Vagina (tissue), 2 donors: ENCODE measurements around the gene GDPD4. TPM values are rescaled to one million over a fixed set of nuclear protein-coding genes. Genes with fewer than 3 reads are reported as not detected.

Experiments used
- DNase-seq, 2 donors: peaks; one replicate each; pipeline ENCODE4 v3.0.0-alpha.2; 2017; ENCODE audit errors: extremely low spot score in 2 of 2
- H3K27ac ChIP-seq: fragments of 200-600 bp; sonication (generic); one replicate; pipeline ENCODE4 v1.5.1; 2019
- H3K27me3 ChIP-seq: fragments of 200-600 bp; sonication (generic); one replicate; pipeline ENCODE4 v1.5.1; 2019
- H3K36me3 ChIP-seq, 2 donors: fragments of 200-600 bp; sonication (generic); one replicate each; pipeline ENCODE4 v1.5.1; 2017 to 2019
- H3K4me1 ChIP-seq: fragments of 200-600 bp; sonication (generic); one replicate; pipeline ENCODE4 v1.5.1; 2019
- H3K4me3 ChIP-seq, 2 donors: fragments of 200-600 bp; sonication (generic); 1 replicate in 1 of 2; 2 replicates in 1 of 2; pipeline ENCODE4 v1.5.1; 2016 to 2019
- H3K9me3 ChIP-seq: fragments of 200-600 bp; sonication (generic); one replicate; pipeline ENCODE4 v1.5.1; 2019
- CTCF ChIP-seq, 3 experiments: fragments of 450-650 bp in 2 of 3; fragments of 200-600 bp in 1 of 3; sonication (generic) in 1 of 3; IDR thresholded peaks; one replicate each; pipeline ENCODE4 v1.5.1; 2017 to 2019; ENCODE audit warnings: antibody characterized with exemption in 3 of 3, mild to moderate bottlenecking in 2 of 3, moderate library complexity in 2 of 3
- POLR2A ChIP-seq, 2 donors: fragments of 450-650 bp; IDR thresholded peaks; one replicate each; pipeline ENCODE4 v1.6.1; 2017; ENCODE audit warnings: antibody characterized with exemption in 2 of 2, mild to moderate bottlenecking in 2 of 2, moderate library complexity in 2 of 2
- POLR2AphosphoS5 ChIP-seq, 2 donors: sonication (generic); formaldehyde crosslinking; IDR thresholded peaks; one replicate each; pipeline ENCODE4 v1.9.0; 2017; ENCODE audit warnings: antibody characterized with exemption in 2 of 2, mild to moderate bottlenecking in 2 of 2, low read depth in 1 of 2; ENCODE audit not compliant: insufficient read depth in 1 of 2
- intact Hi-C: fragments of 100-400 bp; cut with DNase I; formaldehyde crosslinking; loops from one replicate; pipeline ENCODE4 v1.15.1; 2023
- total RNA-seq: library from RNA; depleted of rRNA; stranded (reverse); fragments of >200 nt; gene quantifications from one replicate; pipeline ENCODE4 v1.2.3, GENCODE V29; 2016

The GDPD4 gene
- total RNA-seq, 1 donor from 2014 or later: not detected

DNA sequence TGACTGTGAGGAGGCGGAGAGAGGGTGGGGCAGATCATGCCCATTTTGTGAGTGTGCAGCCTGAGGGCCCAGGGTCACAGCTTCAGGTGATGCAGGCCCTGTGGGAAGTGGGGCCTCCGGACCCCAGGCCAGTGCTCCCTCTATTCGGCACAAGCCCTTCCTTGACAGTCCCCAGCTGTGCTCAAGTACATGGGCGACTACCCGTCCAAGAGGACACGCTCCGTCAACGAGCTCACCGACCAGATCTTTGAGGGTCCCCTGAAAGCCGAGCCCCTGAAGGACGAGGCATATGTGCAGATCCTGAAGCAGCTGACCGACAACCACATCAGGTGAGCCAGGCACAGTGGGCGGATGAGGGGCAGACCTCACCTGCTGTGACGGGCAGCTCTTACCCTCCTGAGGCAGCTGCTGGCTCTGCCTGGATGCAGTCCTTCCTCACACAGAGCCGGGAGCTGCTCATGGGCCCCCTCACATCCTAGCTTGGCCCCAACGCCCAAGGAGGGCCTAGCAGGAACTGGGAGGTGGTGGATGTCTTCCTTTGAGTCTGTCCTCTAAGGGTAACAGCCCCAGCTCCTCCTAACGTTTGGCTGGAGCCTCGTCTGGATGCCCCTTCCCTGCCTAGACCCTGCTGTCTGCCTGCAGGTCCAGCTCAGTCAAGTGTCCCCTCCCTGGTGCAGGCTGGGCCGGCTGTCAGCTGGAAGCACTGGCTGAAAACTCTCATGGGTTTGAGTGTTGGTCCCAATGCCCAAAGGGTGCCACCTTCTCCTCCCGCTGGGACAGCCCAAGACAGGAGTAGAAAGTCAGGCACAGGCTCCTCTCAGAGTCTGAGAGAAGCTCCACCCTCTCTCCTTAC lies 97.4 kb downstream of the GDPD4 start:
- no peaks in the 10 kb centered on the region for H3K27me3 ChIP-seq
- no peaks in the 10 kb centered on the region for H3K9me3 ChIP-seq
- H3K4me3 ChIP-seq: no peak overlapping the region
- no peak overlapping the region for H3K27ac ChIP-seq
- H3K36me3 ChIP-seq: no peaks in the 10 kb centered on the region
- no peak for DNase-seq
- H3K4me1 ChIP-seq: no peaks in the 10 kb centered on the region
- TF ChIP-seq CTCF (IDR thresholded peaks at IDR 0.05) (no peak), POLR2AphosphoS5 (IDR thresholded peaks at IDR 0.05; ENCODE audit: insufficient read depth in 1 of 2, low read depth in 1 of 2) (no peak), POLR2A (IDR thresholded peaks at IDR 0.05) (no peak)
- intact Hi-C loops: no loop called here

GRCh38 chr11:77202941-77203900 lies 98.3 kb downstream of the GDPD4 start:
- Histone ChIP-seq H3K27me3 (no peaks in the 10 kb centered on the region), H3K36me3 (no peaks in the 10 kb centered on the region), H3K4me1 (no peaks in the 10 kb centered on the region), H3K4me3 (no peak overlapping the region), H3K27ac (no peak overlapping the region), H3K9me3 (no peaks in the 10 kb centered on the region)
- no peak for DNase-seq
- no peak for TF ChIP-seq POLR2AphosphoS5 (IDR thresholded peaks at IDR 0.05; ENCODE audit: insufficient read depth in 1 of 2, low read depth in 1 of 2)
- no peak for TF ChIP-seq POLR2A (IDR thresholded peaks at IDR 0.05)
- TF ChIP-seq CTCF (IDR thresholded peaks at IDR 0.05): no peak
- intact Hi-C loops: no loop called here

DNA sequence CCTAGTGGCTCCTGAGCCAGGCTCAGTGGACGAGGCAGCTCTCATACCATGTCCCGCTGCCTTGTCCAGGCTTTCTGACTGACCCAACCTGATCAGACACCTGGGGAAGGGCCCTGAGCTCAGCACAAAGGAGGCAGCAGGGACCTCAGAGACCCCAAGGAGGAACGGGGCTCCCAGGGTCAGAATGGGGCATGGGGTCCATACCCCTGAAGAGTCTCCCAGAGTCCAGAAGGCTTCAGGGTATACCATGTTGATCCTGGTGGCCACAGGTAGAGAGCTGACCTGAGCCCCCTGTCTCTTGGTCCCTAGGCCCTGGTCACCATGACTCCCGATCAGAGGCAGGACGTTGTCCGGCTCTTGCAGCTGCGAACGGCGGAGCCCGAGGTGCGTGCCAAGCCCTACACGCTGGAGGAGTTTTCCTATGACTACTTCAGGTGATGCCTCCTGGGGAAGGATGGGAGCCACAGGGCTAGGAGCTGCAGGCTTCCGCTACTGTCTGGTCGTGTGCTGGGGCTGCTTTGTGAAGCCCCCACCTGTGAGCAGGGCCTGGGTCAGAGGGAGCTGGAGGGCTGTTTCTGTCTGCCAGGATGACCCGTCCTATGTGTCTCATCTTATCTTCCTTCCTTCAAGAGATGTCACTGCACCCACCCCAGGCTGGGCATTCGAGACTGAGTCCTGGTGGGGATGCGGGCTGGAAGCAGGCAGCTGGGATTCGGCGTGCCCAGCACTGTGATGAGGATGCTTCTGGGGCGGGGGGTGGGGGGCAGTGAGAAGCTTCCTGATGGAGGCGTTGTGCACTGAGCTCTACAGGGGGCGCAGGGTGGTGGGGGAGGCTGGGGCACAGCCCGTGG lies 99.3 kb downstream of the GDPD4 start:
- no peaks in the 10 kb centered on the region for H3K9me3 ChIP-seq
- H3K4me1 ChIP-seq: no peaks in the 10 kb centered on the region
- H3K36me3 ChIP-seq: no peaks in the 10 kb centered on the region
- TF ChIP-seq POLR2A (IDR thresholded peaks at IDR 0.05) (no peak), POLR2AphosphoS5 (IDR thresholded peaks at IDR 0.05; ENCODE audit: insufficient read depth in 1 of 2, low read depth in 1 of 2) (no peak), CTCF (IDR thresholded peaks at IDR 0.05) (no peak)
- intact Hi-C loops: no loop called here
- H3K4me3 ChIP-seq: no peak overlapping the region
- DNase-seq: no peak
- no peak overlapping the region for H3K27ac ChIP-seq
- no peaks in the 10 kb centered on the region for H3K27me3 ChIP-seq

DNA sequence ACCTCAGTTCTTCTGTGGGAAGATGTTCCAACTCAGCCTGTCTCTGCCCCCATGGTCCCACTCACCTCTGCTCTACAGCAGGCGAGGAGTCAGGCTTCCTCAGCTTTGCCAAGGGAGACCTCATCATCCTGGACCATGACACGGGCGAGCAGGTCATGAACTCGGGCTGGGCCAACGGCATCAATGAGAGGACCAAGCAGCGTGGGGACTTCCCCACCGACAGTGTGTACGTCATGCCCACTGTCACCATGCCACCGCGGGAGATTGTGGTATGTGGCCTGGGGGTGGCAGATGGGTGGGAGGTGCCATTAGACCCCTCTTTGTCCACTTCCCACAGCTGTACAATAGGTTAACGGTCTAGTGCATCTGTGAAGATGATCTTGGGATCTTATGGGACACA lies 100.1 kb downstream of the GDPD4 start:
- TF ChIP-seq POLR2A (IDR thresholded peaks at IDR 0.05) (no peak), CTCF (IDR thresholded peaks at IDR 0.05) (no peak)
- Histone ChIP-seq H3K4me1 (no peaks in the 10 kb centered on the region), H3K9me3 (no peaks in the 10 kb centered on the region), H3K27ac (no peak overlapping the region), H3K36me3 (no peaks in the 10 kb centered on the region), H3K27me3 (no peaks in the 10 kb centered on the region), H3K4me3 (no peak overlapping the region)
- intact Hi-C loops: no loop called here
- DNase-seq: no peak
